DND-41 (cell line): ENCODE measurements around the gene ANKS1A.

Experiments used
- EZH2 ChIP-seq: IDR thresholded peaks from 3 replicates; pipeline ENCODE4 v1.6.1; 2012; ENCODE audit warnings: borderline replicate concordance, low read depth, mild to moderate bottlenecking, moderate library complexity, low read length, inconsistent platforms; ENCODE audit not compliant: severe bottlenecking
- TF ChIP-seq, protein P1 (sequence below): IDR thresholded peaks from 2 replicates; pipeline ENCODE4 v1.5.1; 2012; ENCODE audit warnings: borderline replicate concordance, low read length, moderate library complexity, mild to moderate bottlenecking; ENCODE audit not compliant: poor library complexity, severe bottlenecking; ENCODE audit errors: extremely low read depth

DNA sequence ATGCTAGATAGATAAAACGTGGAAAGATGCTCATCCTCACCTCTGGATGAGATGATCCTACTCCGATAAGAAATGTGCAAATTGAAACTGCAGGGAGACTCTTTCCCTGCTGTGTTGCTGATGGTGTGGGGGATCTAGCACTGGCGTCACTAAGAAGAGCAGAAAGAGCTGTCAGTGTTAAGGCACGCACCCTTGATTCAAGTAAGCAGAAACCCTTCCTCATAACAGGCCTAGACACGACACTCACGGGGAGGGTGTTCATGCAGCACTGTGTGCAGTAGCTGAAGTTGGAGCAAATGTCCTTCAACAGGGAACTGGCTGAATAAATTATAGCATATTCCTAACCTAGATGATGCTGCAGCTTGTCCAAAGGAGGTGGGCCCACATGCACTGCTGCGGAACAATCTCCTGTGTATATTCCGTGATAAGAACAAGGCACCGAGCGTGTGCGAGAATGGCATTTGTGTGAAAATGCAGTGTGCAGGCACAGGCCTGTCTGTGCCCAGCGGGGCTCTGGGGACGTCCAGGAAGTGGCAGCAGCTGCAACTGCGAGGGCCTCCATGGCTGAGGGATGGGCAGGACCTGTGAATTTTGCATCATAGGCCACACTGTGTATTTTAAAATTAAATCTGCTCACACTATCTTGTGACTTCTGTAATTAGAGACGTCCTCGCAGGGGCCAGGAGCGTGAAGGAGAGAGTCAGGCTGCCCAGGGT, 188.1 kb downstream of the ANKS1A start:
- TF ChIP-seq, protein P1, sequence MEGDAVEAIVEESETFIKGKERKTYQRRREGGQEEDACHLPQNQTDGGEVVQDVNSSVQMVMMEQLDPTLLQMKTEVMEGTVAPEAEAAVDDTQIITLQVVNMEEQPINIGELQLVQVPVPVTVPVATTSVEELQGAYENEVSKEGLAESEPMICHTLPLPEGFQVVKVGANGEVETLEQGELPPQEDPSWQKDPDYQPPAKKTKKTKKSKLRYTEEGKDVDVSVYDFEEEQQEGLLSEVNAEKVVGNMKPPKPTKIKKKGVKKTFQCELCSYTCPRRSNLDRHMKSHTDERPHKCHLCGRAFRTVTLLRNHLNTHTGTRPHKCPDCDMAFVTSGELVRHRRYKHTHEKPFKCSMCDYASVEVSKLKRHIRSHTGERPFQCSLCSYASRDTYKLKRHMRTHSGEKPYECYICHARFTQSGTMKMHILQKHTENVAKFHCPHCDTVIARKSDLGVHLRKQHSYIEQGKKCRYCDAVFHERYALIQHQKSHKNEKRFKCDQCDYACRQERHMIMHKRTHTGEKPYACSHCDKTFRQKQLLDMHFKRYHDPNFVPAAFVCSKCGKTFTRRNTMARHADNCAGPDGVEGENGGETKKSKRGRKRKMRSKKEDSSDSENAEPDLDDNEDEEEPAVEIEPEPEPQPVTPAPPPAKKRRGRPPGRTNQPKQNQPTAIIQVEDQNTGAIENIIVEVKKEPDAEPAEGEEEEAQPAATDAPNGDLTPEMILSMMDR: no peak
- TF ChIP-seq EZH2: no peak
